Fibroblast of mammary gland (primary cell): Measurements from ENCODE around the gene CACNA2D3.
A peak's percentile ranks its signal among the peaks of the same experiment; 100 is the strongest.

Experiments
- DNase-seq: peaks from one replicate; pipeline ENCODE4 v3.0.0-alpha.2; 2010; ENCODE audit warnings: low read depth
- H3K4me3 ChIP-seq: 2 replicates; pipeline ENCODE4 v1.5.1; 2011; ENCODE audit warnings: low read depth, mild to moderate bottlenecking, low read length, moderate library complexity; ENCODE audit not compliant: control insufficient read depth
- TF ChIP-seq, protein P1 (sequence below): conservative IDR thresholded peaks from 2 replicates; pipeline ENCODE4 v1.5.1; 2011; ENCODE audit warnings: low read depth, low read length, inconsistent platforms; ENCODE audit not compliant: control insufficient read depth, insufficient read depth

The CACNA2D3 gene

DNA sequence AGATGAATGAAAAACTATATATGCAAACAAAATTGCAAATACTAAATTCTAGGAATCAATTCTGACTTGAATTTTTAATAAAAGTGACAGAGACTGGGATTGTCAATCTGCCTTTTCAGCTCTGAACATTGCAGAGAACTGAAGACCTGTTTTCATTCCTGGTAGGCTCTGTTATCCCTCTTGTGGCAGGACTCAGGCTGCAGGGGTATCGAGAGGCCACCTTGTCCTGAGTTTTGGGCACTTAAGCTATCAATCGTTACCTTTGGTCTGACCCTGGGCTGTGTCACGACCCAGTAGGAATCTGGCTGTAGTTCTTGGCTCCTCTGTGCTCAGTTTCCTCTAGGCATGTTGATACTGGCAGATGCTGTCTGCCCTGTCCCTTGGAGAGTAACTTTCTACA lies 238.0 kb downstream of the CACNA2D3 start:
- no peak for DNase-seq
- TF ChIP-seq, protein P1, sequence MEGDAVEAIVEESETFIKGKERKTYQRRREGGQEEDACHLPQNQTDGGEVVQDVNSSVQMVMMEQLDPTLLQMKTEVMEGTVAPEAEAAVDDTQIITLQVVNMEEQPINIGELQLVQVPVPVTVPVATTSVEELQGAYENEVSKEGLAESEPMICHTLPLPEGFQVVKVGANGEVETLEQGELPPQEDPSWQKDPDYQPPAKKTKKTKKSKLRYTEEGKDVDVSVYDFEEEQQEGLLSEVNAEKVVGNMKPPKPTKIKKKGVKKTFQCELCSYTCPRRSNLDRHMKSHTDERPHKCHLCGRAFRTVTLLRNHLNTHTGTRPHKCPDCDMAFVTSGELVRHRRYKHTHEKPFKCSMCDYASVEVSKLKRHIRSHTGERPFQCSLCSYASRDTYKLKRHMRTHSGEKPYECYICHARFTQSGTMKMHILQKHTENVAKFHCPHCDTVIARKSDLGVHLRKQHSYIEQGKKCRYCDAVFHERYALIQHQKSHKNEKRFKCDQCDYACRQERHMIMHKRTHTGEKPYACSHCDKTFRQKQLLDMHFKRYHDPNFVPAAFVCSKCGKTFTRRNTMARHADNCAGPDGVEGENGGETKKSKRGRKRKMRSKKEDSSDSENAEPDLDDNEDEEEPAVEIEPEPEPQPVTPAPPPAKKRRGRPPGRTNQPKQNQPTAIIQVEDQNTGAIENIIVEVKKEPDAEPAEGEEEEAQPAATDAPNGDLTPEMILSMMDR, result no peak
- no peak overlapping the region for H3K4me3 ChIP-seq

DNA sequence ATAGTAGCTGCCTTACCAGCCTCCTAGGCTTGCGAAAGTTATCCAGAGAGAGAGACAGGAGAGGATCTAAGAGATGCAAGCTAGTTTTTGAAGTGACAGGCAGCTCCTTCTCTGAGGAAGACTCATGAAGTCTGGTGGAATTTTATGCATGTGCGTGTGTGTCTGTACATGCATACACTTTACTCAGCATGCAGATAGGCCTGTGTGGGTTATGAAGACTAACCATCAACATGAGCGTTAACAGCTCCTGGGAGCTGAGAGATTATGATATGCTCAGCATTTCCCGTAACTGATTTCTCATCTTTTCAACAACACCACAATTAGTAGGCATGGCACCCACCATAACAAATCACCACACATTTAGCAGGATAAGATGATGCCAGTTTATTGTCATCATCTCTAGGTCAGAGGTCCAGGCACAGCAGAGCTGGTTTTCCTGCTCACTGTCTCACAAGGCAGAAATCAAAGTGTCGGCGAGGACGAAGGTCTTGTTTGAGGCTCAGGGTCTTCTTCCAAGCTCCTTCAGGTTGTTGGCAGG lies 239.5 kb downstream of the CACNA2D3 start:
- no peak for DNase-seq
- no peak overlapping the region for H3K4me3 ChIP-seq
- TF ChIP-seq, protein P1, result no peak

DNA sequence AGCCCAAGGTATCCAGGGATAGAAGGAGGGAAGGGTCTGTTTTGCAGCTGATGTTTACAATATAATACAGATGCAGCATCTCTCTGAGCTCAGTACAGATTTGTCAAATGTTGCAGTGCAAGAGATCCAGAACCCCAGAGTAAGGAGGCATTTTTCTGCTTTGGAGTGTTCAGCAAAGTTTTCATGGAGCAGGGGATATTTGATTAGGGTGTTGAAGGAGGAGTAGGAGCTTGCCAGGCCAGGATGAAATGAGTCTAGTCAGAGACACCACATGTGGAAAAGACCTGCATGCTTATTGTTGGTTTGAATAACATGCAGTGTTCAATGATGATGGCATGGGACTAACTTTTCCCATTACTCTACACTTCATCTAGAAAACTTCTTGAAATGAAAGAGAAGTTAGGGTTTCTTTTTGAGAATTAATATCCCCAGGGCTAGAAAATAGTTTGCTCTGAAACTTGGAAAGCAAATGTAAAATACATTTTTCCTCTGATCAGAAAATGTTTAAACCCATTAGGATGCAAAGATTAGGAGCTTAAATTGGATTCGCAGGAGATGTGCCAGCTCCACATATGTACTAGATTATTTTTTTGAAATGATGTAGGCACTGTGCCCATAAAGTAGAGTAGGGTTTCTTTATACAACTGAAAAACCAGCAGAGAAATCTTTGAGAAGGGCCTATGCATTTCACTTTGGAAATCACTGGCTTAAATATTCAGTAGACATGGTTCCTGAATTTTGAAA lies 243.8 kb downstream of the CACNA2D3 start:
- DNase-seq, result no peak
- no peak overlapping the region for H3K4me3 ChIP-seq
- TF ChIP-seq, protein P1, result no peak

DNA sequence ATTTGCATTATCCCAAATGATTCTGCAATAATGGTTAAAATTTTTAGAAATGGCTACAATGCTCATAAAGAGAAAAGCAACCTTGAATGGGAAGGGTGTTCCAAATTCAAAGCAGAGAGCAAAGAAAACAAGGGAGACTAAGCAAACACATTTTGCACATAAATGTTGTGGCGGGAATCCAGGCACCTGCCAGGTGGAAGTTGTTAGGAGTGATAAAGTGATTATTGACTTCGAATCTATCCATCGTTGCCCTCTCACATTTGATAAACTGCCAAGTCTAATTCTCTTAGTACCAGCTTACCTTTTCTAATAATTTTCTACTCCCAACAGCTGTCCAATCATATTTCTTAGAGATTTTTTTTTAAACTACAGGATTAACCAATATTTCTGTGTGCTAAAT lies 244.5 kb downstream of the CACNA2D3 start:
- no peak for DNase-seq
- no peak overlapping the region for H3K4me3 ChIP-seq
- TF ChIP-seq, protein P1, result no peak

DNA sequence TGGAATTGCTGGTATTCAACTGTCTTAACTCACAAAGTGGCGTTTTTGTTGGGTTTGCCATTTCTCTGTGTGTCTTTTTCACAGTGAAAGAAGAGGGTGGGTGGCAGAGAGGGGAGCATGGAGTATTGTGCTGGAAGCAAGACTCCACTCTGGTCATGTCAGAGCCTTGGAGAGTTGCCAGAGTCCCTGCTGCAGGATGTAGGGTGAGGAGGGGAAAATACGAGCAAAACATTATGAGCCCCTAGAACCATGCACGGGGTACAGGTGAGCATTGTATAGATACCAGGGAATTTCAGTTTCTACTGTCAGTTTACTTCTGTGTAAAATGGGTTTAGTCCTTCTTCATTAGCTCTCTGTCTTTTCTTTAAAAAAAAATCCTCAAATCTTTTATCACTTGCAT lies 249.9 kb downstream of the CACNA2D3 start:
- H3K4me3 ChIP-seq, result no peak overlapping the region
- TF ChIP-seq, protein P1, result no peak
- no peak for DNase-seq

DNA sequence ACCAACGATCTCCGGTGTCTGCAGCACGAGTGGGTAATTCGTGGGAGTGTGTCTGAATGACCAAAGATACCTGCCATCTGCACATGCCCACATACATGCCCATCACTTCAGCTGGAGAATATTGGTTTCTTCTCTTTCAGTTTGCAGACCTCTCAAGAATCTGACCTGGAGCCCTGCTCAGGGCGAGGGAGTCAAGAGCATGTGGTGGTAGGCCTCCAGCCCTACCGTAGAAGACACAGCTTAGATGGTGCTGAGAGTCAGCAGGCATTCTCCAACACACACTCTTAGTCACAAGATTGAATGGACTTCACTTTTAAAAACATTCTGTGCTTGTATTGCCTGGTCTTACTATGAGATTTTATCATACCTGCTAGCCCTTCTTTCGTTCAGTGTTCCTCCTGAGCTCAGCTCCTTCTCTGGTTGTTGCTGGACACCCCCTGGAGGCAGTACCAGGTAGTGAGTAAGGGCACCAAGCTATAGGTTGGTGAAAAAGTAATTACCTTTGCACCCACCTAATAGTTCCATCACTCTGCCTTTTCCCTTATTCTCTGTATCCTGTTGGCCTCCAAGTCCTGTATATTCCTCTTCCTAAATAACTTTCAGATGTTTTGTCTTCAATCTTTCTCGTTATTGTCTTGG lies 252.0 kb downstream of the CACNA2D3 start:
- no peak overlapping the region for H3K4me3 ChIP-seq
- TF ChIP-seq, protein P1, result peak; percentile 15
- no peak for DNase-seq
